HUDEP-2 (cell line): ENCODE results near the gene TMED10.
"Not testable (repeated sequence)": the region's sequence is repeated elsewhere in the genome, so short reads cannot be mapped to it uniquely, and the experiment has no call there.

ENCODE experiments used
- DNase-seq, 76 experiments: peaks; one replicate each; lab custom pipeline; 2025; ENCODE audit not compliant: unreplicated experiment in 76 of 76; lab: John Stamatoyannopoulos, UW

The TMED10 gene

DNA sequence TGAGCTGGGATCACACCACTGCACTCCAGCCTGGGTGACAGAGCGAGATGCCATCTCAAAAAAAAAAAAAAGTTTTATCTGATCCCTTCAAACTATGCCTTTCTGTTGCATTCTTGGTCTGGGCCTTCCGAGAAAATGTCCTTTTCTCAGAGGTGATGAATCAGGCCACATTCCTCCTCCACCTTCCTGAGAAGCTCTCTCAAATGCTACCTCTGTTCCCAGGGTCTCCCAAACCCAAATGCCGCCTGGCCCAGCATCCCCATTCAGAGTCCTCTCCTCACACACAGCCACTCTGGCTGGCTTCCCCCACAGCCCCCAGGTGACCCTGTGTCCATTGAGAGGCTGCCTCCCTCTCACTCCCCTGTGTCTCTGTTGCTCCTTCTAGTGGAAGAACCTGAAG is 19.7 kb upstream of the TMED10 start:
- no peak for DNase-seq

DNA sequence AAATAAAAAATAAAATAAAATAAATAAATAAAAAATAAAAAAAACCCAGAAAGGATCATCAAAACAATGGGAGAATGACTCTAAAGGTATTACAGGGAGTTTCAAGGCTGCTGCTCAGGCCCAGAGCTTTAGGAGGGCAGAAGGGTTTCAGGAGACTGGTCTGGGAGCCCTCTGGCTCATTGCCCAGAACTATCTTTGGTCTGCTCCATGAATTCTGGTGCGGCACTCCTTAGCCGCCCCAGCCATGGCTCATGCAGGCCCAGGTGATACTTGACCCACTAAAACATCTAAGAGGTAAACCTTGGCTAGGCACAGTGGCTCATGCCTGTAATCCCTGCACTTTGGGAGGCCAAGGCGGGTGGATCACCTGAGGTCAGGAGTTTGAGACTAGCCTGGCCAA is 14.7 kb upstream of the TMED10 start:
- DNase-seq = no peak

DNA sequence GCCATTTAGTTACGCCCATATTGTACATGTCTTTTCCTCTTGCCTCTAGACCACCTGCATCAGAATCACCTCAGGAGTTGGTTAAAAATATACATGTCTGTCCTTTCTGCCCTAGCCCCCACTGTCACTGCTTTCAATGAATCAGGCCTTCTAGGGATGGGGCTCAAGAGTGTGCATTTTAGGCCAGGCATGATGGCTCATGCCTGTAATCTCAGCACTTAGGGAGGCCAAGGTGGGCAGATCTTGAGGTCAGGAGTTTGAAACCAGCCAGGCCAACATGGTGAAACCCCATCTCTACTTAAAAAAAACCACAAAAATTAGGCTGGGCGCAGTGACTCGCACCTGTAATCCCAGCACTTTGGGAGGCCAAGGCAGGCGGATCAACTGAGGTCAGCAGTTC is 13.6 kb upstream of the TMED10 start:
- no peak for DNase-seq

DNA sequence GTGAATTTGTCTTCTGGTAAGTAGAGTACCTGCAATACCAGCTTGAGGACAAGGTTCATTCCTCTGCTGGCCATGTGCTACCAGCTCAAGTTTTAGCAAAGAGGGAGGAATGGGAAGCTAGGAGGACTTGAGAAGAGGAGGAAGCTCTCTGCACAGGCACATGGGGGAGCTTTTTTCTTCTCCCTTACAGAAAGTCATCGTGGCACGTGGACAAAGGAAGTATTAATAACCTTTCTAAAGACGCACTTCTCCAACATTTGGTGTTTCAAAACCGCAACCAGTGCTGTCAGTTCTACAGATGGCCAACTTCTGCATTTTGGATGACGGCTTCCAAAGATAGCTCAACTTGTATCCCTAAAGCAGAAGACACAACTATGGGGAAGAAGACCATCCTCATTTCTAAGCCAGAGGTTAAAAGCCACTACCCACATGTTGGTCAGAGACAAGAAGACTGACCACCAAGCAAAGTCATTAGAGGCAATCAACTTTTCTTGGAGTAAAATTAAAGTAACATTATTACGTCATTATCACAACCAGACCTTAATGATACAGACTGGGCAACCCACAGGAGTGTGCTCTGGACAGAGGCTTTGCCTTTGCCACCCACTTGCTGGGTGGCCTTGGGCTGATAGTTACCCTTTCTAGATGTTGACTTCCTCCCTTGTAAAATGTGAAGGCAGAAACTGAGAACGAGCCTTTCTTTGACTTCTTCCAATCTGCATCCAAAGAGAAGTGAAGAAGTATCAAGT is 12.3 kb upstream of the TMED10 start:
- DNase-seq = no peak

DNA sequence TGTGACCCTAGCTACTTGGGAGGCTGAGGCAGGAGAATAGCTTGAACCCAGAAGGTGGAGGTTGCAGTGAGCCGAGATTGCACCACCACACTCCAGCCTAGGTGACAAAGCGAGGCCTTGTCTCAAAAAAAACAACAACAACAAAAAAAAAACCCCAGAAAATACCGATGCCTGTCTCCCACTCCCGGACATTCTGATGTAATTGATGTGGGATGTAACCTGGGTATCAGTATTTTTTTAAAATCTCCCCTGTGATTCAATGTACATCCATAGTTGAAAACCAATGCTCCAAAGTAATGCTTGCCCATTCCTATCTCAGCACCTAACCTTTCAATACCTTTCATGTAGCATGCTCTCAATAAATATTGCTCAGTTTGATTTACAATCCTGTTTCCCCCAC is 11.7 kb upstream of the TMED10 start:
- no peak for DNase-seq

DNA sequence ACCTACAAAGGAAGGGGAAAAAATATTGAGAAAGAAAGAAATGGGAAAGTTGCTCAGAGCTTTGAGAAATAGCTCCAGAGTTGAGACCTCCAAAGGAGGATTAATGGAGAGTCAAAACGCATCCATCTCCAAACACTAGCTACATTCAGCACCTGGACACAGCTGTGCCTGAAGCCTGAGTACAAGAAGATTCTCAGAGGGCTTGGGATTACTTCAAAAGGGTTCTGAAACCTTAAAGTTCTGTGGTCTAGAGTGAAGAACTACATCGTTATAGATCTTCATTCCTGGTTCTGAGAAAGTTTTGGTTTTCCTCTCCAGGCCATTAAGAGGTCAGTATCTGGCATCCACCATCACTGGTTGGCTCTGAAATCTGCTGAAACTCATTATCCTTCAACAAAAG is 10.5 kb upstream of the TMED10 start:
- DNase-seq = no peak

DNA sequence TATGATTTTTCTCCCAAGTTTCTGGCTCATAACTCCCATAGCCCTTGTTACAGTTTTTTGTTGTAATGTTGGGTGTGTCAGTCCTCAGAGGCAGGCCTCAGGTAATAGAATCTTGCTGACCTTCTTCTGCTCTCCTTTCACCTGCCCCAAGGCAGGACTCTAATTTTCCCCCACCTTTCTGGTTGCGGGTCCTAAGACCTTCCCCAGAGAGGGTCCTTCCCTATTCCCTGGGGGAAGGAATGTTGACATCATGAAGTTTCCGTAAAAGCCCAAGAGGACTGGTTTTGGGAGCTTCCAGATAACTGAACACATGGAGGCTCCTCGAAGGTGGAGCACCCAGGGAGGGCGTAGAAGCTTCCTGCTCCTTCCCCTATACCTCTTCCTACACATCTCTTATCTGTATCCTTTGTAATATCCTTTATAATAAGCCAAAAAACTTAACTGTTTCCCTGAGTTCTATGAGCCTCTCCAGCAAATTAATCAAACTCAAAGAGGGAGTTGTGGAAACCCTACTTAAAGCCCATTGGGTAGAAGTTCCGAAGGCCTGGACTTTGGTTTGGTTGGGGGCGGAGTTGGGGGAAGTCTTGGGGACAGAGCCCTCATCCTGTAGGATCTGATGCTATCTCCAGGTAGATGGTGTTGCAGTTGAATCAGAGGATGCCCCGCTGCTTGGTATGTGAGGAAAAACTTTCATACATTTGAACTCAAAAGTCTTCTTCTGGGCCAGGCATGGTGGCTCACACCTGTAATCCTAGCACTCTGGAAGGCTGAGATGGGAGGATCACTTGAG is 9.0 kb upstream of the TMED10 start:
- no peak for DNase-seq

DNA sequence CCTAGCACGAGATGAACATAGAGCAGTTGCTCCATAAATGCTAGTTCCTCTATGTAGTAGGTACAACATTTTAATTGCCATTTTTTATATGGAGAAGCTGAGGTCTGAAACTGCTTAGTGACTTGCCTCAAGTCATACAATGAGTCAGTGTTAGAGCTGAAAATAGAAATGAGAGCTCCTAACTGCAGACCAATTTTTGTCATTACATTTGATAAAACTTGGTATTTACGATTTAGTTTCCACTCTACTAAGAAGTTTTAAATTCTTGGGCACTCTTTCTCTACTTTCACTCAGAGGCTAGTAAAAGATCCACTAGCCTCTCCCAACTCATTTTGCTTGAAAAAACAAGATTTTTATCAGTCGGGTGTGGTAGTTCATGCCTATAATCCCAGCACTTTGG is 8.1 kb upstream of the TMED10 start:
- DNase-seq = no peak

DNA sequence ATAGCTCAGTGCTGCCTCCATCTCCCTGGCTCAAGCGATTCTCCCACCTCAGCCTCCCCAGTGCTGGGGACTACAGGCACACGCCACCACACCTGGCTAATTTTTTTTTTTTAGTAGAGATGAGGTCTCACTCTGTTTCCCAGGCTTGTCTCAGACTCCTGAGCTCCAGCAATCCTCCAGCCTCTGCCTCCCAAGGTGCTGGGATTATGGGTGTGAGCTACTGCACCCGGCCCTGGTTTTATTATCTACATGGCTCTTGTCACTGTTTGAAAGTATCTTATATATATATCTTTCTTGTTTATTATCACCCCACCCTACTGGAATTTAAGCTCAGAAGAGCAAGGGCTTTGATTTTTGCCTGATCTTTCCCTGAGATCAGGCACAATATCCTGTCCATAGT is 7.6 kb upstream of the TMED10 start:
- no peak for DNase-seq

DNA sequence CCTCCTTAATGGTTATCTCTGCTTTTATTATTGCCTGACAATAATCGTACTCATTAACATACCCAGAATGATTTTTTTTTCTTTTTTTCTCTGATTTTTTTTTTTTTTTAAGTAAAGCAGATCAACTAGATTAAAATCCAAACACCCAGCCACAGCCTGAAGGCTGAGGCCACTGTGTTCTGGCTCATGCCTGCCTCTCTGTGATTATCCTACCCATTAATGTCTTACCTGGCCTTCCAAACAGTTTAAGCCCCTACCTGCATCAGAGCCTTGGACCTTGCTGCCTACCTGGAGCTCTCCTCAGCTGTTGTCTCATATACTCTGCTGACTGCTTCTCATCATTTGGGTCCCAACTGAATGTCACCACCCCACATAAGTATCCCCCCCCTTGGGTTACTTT is 6.8 kb upstream of the TMED10 start:
- DNase-seq = no peak

DNA sequence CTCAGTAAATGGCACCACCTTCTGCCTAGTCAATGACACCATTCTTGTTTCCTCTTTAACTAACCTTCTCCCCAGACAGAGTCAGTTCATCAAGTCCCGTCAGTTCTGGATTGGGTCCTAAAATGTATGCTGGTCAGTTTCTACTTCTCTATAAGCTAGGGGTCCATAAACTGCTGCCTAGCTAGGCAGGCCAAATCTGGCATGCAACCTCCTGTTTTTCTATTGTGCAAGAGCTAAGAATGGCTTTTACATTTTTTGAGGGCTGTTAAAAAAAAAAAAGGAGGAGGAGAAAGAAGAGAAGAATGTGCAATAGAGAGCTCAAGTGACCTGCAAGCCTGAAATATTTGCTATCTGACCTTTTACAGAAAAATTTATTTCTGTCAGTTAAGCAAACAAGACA is 6.4 kb upstream of the TMED10 start:
- no peak for DNase-seq

DNA sequence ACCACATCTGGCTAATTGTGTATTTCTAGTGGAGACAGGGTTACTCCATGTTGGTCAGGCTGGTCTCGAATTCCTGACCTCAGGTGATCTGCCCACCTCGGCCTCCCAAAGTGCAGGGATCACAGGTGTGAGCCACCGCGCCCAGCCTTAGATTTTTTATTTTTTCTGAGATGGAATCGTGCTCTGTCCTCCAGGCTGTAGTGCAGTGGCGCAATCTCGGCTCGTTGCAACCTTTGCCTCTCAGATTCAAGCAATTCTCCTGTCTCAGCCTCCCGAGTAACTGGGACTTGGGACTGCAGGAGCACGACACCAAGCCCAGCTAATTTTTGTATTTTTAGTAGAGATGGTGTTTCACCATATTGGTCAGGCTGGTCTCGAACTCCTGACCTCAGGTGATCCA is 5.8 kb upstream of the TMED10 start:
- DNase-seq = not testable (repeated sequence)

DNA sequence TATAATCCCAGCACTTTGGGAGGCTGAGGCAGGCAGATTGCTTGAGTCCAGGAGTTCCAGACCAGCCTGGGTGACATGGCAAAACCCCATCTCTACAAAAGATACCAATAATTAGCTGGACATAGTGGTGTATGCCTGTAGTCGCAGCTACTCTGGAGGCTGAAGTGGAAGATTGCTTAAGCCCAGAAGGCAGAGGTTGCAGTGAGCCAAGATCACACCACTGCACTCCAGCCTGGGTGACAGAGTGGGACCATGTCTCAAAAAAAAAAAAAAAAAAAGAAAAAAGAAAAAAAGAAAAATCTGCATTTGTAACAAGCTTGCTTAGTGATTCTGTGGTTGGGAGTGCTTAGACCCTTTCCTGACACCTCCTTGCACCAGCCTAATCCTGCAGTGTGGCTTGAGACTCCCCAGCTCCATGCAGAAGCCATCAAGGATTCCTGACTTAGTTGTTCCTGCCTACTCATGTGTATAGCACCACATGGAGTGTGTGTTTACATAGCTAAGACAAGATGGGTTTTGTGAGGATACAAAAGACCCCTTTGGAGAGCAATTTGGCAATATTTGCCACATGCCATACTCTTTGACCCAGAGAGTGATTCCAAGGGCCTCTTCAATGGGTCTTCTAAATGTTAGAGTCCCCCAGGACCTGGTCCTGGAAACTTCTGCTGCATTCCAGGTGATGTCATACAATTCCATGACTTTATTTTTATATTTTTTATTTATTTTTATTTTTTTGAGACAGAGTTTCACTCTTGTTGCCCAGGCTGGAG is 5.1 kb upstream of the TMED10 start:
- no peak for DNase-seq

DNA sequence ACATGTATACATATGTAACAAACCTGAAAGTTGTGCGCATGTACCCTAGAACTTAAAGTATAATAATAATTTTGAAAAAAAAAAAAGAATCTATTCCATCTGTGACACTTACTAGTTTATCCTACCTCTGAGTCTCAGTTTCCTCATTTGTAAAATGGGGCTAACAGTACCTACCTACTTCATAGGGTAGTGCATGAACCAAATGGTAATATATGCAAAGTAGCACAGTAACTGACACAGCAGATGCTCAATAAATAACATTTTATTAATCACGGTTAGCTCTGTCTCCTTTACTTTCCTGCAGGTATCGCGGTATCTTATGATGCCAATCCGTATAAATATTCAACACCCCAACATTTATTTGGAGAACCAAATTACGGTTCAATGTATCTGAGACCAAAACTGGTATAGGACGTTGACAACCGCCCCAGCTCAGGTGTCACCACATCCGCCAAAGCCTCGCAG is 703 bp downstream of the TMED10 start:
- DNase-seq = no peak

DNA sequence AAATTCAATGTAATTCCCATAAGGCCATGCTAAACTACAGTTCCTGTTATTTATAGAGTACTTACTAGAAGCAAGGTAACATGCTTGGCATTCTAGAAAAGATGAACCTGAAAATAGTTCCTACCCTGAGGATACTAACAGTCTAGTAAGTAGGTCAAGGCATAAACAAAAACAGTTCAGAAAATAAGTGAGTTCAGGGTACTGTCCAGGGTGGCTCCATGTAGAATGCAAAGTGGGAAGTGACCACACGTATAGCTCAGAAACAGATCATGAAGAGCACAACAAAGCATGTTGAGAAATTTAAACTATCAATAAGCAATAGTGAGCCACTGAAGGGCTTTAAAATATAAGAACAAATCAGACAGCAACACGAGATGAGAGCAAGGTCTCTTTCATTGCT is 2.3 kb downstream of the TMED10 start:
- no peak for DNase-seq

DNA sequence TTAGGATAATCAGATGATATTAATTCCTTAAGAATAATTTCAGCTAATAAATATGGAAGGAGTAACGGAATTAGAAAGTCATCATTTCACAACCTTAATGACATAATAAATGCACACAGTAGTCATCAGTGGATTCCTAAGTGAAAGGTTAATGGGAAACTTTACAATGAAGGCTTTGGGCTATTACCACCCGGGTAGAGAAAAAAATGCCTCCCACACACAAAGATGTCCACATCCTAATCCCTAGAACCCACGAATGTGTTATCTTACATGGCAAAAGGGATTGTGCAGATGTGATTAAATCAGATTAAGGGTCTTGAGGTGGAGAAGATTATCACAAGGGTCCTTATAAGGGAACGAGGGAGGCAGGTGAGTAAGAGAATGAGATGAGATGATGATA is 5.6 kb downstream of the TMED10 start:
- no peak for DNase-seq

DNA sequence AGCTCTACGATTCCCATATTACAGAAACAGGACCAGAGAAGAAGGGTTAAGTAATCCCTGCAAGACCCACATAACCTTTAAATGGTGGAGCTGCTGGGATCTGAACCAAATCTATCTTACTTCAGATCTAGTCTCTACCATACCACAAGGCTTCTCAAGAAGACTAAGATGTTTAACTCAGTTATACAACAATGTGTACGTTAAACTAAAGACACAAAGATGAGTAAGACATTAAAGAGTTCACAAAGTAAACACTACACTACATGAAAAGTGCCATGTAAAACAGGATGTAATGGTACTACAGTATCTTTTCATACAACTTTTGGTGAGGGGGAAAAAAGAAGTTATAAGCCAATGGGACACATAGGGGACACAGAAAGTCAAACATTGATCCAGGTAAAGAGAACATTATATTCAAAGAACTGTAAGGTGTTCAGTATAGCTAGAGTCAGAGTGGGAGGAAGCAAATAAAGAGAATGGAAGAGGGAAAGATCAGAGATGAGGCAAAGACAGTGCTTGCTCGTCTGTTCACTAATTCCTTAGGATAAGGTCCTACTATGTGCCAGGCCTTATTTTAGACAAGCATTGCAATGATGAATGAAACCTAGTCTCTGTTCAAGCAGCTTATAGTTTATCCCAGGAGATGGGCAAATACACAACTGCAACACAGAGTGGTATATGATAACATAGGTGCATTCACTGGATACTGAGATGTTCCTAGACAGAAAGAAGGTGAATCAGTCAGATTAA is 7.7 kb downstream of the TMED10 start:
- no peak for DNase-seq

DNA sequence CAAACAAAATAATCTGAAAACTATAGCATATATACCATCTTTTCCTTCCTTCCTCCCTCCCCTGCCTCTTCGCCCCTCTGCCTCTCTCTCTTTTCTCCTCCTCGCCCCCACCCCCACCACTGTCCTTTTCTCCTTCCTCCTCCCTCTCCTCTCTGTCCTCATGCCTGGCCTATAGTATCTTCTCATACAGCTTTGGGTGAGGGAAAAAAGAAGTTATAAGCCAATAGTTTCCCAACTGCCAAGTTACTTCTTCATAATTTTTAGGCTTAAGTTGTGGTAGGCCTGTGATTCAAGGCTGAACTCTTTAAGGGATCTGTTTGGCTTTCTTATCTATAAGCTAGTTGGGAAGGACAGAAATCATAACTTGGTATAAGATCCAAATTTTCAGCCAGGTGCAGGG is 9.1 kb downstream of the TMED10 start:
- no peak for DNase-seq

DNA sequence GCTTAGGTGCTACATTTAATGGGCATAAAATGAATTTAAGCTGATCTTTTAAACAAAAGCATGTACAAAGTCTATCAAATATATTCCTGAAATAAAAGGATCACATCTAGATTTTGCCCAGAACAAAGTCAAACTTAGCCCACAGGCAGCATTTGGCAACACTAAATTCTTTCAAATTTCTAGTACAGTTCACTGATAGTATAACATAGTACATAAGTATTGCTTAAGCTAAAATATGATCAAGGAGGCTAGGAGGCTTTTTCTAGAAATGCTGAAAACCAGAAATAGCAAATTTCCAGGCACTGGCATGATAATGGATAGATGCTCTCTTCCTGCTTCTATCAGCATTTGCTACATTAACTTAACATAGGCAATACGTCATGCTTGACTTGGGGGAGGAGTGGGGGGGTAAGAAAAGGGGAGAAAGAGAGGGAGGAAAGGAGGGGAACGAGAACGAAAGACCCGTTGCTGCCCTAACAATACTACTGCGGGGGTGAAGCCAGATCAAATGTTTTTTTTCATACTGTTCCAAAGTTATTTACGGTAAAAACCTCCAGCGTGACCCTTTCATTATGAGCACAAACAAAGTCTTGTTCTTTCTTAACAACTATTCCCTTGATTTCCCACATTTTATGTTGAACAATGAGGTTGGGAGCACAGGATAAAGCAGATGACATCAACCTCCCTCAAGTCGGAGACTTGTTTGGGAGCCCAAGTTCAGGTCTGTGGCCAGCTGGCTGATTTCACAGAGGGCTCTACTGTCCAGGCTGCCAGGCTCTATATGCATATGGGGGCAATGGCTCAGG is 10.6 kb downstream of the TMED10 start:
- DNase-seq = no peak

DNA sequence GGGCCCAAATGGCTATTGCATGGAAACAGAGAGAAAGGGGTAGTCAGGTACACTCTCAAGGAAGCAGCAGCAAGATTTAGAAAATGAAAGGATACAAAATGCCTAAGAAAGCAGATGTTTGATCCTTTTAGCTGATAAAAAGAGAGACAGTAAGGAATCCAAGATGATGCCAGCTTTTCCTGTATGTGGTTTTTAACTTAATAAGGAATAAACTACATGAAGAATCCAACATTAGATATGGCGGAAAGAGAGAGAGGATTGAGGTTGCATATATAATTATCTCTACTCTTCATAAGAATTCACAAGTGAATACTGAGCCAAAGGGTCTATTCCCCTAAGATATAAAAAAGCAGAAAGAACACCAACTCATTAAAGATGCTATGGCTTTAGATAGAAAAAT is 11.6 kb downstream of the TMED10 start:
- no peak for DNase-seq
